Globus pallidus (tissue), 1 donor: Measurements from ENCODE around the gene ZNF417.
"Not testable (repeated sequence)": the region's sequence is repeated elsewhere in the genome, so short reads cannot be mapped to it uniquely, and the experiment has no call there.

Source experiments
- DNase-seq: peaks from one replicate; pipeline ENCODE4 v3.0.0-alpha.2; 2015; ENCODE audit warnings: low spot score

ZNF417 gene

GRCh38 chr19:57916168-57916995 lies at the start of gene ZNF417:
ZNF417 (minus strand) TSS chr19:57916592; CDS start chr19:57916411, 181 bp downstream.
- DNase-seq, result peak; percentile 93

- no peak for DNase-seq
Observed at GRCh38 chr19:57964761-57965160, 48.4 kb upstream of the ZNF417 start.

GRCh38 chr19:57961785-57962184 lies 45.4 kb upstream of the ZNF417 start:
- no peak for DNase-seq

DNA sequence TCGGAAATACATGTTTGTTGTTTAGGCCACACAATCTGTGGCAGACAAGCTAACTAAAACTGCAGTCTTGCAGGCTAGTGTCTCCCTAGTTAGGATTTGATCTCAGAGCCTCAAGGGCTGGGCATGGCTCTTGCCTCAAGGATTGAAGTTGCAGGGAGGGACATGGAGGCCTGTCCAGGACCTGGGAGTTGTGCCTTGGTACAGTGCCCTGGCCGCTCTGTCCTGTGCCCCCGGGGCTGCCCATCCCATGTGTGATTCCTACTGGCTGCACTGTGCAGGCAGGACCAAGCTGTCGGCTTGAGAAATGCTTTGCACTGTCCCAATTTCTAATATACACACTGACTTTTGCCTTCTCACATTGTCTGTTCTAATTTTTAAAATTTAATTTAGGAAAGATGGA lies 38.6 kb upstream of the ZNF417 start:
- DNase-seq, result no peak

DNA sequence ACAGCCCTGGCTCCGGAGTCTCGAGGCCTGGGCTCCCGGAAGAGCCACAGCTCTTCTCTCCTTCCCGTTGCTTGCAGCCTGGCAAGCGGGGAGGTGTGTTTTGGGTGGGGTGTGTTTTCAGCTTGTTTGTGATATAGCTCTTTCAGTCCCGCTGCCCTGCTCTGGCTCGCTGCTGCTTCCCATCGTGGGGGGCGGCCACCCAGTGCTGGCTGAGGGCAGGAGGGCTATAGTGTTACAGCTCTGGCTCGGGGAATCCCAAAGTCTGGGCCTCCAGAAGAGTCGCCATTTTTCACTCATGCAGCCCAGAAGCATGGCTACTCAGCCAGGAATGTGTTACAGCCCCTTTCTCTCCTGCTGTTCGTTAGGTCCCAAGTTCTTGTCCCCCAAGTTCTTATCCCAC lies 33.3 kb upstream of the ZNF417 start:
- DNase-seq, result no peak

- no peak for DNase-seq
Observed at GRCh38 chr19:57949296-57949695, 32.9 kb upstream of the ZNF417 start.

DNA sequence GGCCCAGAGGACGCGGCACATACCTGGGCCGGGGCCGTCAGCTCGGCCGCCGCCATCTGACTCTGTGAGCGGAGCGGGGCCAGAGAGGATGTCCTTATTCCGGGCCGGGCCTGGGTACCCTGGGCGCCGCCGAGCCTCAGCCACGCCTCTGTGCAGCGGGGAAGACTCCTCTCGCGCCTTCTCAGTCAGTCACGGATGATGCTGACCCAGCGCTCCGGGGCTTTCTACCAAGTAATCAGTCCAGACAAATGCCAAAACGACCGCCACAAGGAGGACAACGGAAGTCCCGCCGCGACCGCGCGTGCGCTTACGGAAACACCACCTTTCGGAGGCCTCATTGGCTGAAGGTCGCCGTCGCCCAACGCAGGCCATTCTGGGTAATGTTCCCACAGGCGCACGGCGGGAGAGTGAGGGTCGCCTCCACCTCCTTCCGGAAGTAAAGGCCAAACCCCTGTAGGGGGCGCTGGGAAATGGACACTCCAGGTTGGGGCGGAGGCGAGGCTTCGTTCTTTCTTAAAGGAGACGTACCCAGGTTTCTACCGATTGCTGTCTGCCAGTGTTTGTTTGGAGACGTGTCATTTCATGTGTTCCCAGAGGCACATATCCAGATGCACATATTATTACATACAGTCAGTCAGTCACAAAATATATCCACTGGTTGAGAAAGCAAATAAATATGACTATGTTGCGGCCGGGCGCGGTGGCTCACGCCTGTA lies 31.2 kb upstream of the ZNF417 start, which contains the start of gene ZNF256:
TSS of gene ZNF256 (minus strand) at position 288 of the 716 bp plus-strand sequence. CDS start at position 56, 232 bp downstream.
- peak; percentile 89 for DNase-seq

DNA sequence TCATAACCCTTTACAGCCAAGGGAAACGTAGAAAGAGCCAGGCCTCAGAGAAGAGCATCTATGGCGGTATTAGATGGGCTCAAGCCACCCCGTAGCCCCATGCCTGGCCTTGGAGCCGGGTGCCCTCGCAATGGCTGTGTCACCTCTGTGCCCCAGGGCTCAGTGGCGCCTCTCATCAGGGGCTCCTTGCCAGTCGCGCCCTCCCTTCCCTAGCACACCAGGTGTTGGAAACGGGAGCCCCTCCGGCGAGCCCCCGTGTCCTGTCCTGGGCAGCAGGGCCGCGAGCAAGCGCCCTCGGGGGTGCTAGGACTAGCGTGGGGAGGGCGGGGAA lies 30.7 kb upstream of the ZNF417 start:
- no peak for DNase-seq

GRCh38 chr19:57946316-57946715 lies 29.9 kb upstream of the ZNF417 start:
- no peak for DNase-seq

GRCh38 chr19:57941593-57941992 lies 25.2 kb upstream of the ZNF417 start:
- no peak for DNase-seq

- DNase-seq, result peak; percentile 72
Observed at GRCh38 chr19:57935731-57936130, 19.3 kb upstream of the ZNF417 start.

GRCh38 chr19:57934820-57935665 lies 18.7 kb upstream of the ZNF417 start, which contains the start of gene ZNF418:
ZNF418 (minus strand) TSS chr19:57935402; CDS start chr19:57933822, 1,580 bp downstream.
- peak; percentile 89 for DNase-seq

GRCh38 chr19:57927587-57927986 lies 11.2 kb upstream of the ZNF417 start:
- no peak for DNase-seq

GRCh38 chr19:57914531-57914930 lies 1.9 kb downstream of the ZNF417 start:
- DNase-seq, result no peak

DNA sequence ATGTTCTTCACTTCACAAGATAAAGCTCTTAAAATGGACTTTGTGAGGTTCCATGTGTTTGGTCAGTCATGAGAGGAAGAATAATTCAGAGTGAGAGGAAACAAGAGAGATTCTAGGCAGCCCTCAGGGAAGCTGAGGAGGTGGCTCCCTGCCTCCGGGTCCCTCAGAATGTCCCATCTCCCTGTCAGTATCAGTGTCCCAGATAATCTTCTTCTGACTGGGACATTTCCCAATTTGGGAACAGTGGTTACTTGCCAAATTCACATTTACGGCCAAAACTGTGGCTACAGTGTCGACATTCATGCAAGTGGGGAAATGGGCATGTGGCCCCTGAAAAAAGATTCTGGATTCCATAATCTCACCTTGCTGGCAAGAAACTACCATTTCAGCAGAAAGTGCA lies 9.0 kb downstream of the ZNF417 start:
- DNase-seq, result no peak

GRCh38 chr19:57905258-57905657 lies 11.1 kb downstream of the ZNF417 start:
- DNase-seq, result no peak

DNA sequence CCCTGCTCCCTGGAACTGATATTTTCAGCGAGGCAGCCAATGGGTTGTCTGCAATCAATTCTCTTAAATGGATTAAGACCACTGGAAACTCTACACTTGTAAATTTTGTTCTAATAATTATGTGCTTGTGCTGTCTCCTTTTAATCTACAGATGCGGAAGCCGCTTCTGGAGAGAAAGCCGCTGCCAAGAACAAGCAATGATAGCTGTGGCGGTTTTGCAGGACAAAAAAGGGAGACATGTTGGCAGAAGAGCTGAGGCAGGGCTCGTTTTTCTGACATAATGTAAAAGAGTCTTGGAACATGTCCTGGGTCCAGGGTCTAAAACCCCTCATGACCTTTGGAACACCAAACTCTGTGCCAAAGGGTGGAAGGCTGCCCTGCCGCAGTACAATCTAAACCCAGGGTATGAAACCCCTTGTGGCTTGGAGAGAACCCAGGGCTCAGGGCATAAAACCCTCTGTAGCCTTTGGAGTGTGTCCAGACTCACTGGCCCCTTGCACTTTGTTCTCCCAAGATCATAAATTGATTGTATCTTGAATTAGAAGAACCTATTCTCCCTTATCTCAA lies 12.7 kb downstream of the ZNF417 start:
- no peak for DNase-seq

DNA sequence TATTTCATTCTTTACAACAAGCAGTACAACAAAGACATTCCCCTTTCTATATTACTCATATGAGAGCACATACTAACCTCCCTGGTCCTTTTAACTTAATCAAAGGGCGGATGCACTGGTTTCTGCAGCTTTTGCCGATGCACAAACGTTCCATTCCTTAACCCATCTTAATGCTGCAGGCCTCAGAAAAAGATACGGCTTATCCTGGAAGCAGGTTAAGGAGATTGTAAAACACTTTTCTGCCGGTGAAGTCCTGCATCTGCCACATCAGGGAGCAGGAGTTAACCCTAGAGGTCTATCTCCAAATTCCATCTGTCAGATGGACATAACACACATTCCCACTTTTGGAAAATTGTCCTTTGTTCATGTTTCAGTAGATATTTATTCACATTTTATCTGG lies 16.1 kb downstream of the ZNF417 start:
- DNase-seq, result no peak

DNA sequence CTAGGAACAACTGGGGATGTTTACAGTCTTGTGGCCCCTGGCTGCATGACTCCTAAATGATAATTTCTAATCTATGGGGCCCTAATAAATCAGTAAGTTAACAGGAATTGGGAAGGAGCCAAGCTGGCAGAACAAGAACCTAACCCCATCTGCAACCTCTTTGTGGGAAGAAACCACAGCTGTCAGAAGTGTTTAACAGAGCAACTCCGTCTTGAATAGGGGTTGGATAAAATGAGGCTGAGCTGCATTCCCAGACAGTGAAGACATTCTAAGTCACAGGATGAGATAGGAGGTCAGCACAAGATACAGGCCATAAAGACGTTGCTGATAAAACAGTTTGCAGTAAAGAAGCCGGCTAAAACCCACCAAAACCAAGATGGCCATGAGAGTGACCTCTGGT lies 25.7 kb downstream of the ZNF417 start:
- DNase-seq, result not testable (repeated sequence)

DNA sequence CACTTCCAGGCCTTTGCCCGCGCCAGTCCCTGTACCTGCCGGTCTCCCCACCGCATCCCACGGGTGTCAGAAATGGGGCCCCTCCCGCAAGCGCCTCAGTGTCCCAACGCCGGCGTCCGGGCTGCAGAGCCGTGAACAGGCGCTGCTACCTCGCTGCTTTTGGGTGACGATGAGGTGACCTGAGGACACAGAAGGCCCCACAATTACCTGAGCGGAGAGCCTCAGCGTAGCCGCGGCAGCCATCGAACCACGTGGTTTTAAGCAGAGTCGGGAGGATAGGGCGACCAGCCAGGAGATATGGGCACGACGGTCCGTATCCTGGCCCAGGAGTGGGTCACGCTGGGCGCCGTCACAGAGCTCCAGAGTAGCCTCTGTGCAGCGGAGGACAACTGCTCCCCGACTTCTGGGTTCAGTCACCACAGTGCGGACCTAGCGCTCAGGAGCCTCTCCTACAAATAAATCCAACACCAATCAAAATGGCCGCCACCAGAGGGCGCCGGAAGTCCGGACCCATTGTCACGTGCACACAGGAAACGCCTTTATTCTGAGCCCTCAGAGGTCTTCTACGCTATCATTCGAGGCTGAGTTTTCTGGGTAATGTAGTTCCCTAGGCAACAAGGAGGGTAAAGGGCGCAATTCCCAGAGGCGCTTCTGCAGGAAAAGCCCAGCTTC lies 27.7 kb downstream of the ZNF417 start, which contains the start of gene ZNF814:
TSS of gene ZNF814 (minus strand) at position 478 of the 672 bp plus-strand sequence. CDS start at position 243, 235 bp downstream.
- peak; percentile 81 for DNase-seq

- peak; percentile 11 for DNase-seq
Observed at GRCh38 chr19:57888107-57888559, 28.3 kb downstream of the ZNF417 start.
